Cardiac muscle cell (in vitro differentiated cells and primary cell): Measurements from ENCODE around the gene KIF26A. TPM values are rescaled to one million over a fixed set of nuclear protein-coding genes. Genes with fewer than 3 reads are reported as not detected.

ENCODE experiments used
- DNase-seq, 2 donors: peaks; one replicate each; pipeline versions ENCODE4 v3.0.0 to v3.0.0-alpha.2; 2010 to 2017; ENCODE audit warnings: low read depth in 1 of 2, low spot score in 1 of 2
- H3K27ac ChIP-seq: fragments of 200-600 bp; sonication (generic); 2 replicates; pipeline ENCODE4 v1.5.1; 2016
- H3K27me3 ChIP-seq: fragments of 200-600 bp; sonication (generic); 2 replicates; pipeline ENCODE4 v1.6.0; 2016; ENCODE audit warnings: control low read depth
- H3K36me3 ChIP-seq: fragments of 200-600 bp; sonication (generic); 2 replicates; pipeline ENCODE4 v1.5.1; 2016; ENCODE audit warnings: control low read depth
- H3K4me1 ChIP-seq: fragments of 200-600 bp; sonication (generic); 2 replicates; pipeline ENCODE4 v1.8.1; 2017; ENCODE audit warnings: low read depth, mild to moderate bottlenecking, mixed run types
- H3K4me3 ChIP-seq: fragments of 200-600 bp; sonication (generic); 2 replicates; pipeline ENCODE4 v1.5.1; 2016; ENCODE audit warnings: mild to moderate bottlenecking
- H3K9me3 ChIP-seq: fragments of 200-600 bp; sonication (generic); 2 replicates; pipeline ENCODE4 v1.5.1; 2017; ENCODE audit warnings: low read depth, mild to moderate bottlenecking, control low read depth
- CTCF ChIP-seq: IDR thresholded peaks from 2 replicates; pipeline ENCODE4 v1.5.1; 2012; ENCODE audit warnings: low read depth, mild to moderate bottlenecking, low read length
- polyA plus RNA-seq: library from polyadenylated mRNA; unstranded; fragments of >200 nt; fragmentation: Nextera tagmentation; extraction: Ambion mirVana; gene quantifications from 2 replicates; pipeline ENCODE4 v1.2.1, GENCODE V29; 2016
- total RNA-seq: library from RNA; depleted of rRNA; stranded (reverse); fragments of >200 nt; gene quantifications from 2 replicates; pipeline ENCODE4 v1.2.3, GENCODE V29; 2016

The KIF26A gene
- total and polyA plus RNA-seq, 2 experiments from 2014 or later: 9.9 to 74.9 TPM

- Histone ChIP-seq H3K4me3 (no peak overlapping the region), H3K9me3 (no peaks in the 10 kb centered on the region), H3K27ac (no peak overlapping the region), H3K36me3 (no peaks in the 10 kb centered on the region), H3K27me3 (no peaks in the 10 kb centered on the region), H3K4me1 (peaks cover under 1% of the 10 kb centered on the region)
- TF ChIP-seq CTCF: no peak
- DNase-seq: no peak
Measured at GRCh38 chr14:104218361-104219180, 80.2 kb downstream of the KIF26A start.

- no peak for DNase-seq
- Histone ChIP-seq H3K36me3 (no peaks in the 10 kb centered on the region), H3K4me3 (no peak overlapping the region), H3K4me1 (peaks cover 10% of the 10 kb centered on the region), H3K9me3 (no peaks in the 10 kb centered on the region), H3K27me3 (no peaks in the 10 kb centered on the region), H3K27ac (no peak overlapping the region)
- no peak for TF ChIP-seq CTCF
Measured at GRCh38 chr14:104219731-104220214, 81.4 kb downstream of the KIF26A start.

- Histone ChIP-seq H3K4me1 (peaks cover 10% of the 10 kb centered on the region), H3K4me3 (no peak overlapping the region), H3K27ac (no peak overlapping the region), H3K9me3 (no peaks in the 10 kb centered on the region), H3K27me3 (no peaks in the 10 kb centered on the region), H3K36me3 (no peaks in the 10 kb centered on the region)
- TF ChIP-seq CTCF: no peak
- DNase-seq: no peak
Measured at GRCh38 chr14:104220215-104221070, 82.1 kb downstream of the KIF26A start.

GRCh38 chr14:104221071-104221625, 82.8 kb downstream of the KIF26A start:
- Histone ChIP-seq H3K27me3 (no peaks in the 10 kb centered on the region), H3K36me3 (no peaks in the 10 kb centered on the region), H3K9me3 (no peaks in the 10 kb centered on the region), H3K4me1 (peaks cover 10% of the 10 kb centered on the region), H3K4me3 (no peak overlapping the region), H3K27ac (no peak overlapping the region)
- TF ChIP-seq CTCF: no peak
- DNase-seq: no peak

GRCh38 chr14:104221636-104222369, 83.4 kb downstream of the KIF26A start:
- H3K4me1 ChIP-seq: peaks cover 10% of the 10 kb centered on the region
- no peak for DNase-seq
- no peaks in the 10 kb centered on the region for H3K27me3 ChIP-seq
- no peaks in the 10 kb centered on the region for H3K36me3 ChIP-seq
- no peak for TF ChIP-seq CTCF
- no peaks in the 10 kb centered on the region for H3K9me3 ChIP-seq
- no peak overlapping the region for H3K4me3 ChIP-seq
- H3K27ac ChIP-seq: no peak overlapping the region
